GM19035 (cell line): ENCODE measurements around the gene ADGRB2.

ENCODE experiments used
- ATAC-seq: cut with Tn5 transposase; IDR thresholded peaks from one replicate; pipeline ENCODE4 v1.9.1; 2021; ENCODE audit not compliant: unreplicated experiment

ADGRB2 gene

GRCh38 chr1:31795096-31795675, 31.0 kb upstream of the ADGRB2 start:
- ATAC-seq: no peak

GRCh38 chr1:31793586-31794285, 29.6 kb upstream of the ADGRB2 start:
- ATAC-seq: no peak

GRCh38 chr1:31793086-31793485, 28.9 kb upstream of the ADGRB2 start:
- no peak for ATAC-seq

- no peak for ATAC-seq
These were observed 28.4 kb upstream of the ADGRB2 start for GRCh38 chr1:31792541-31792940.

- no peak for ATAC-seq
These were observed 28.0 kb upstream of the ADGRB2 start for GRCh38 chr1:31792116-31792515.

GRCh38 chr1:31791131-31791858, 27.2 kb upstream of the ADGRB2 start:
- ATAC-seq: no peak

- ATAC-seq: no peak
These were observed 26.5 kb upstream of the ADGRB2 start for GRCh38 chr1:31790641-31791091.

GRCh38 chr1:31790140-31790539, 26.0 kb upstream of the ADGRB2 start:
- ATAC-seq: no peak

GRCh38 chr1:31789259-31790065, 25.3 kb upstream of the ADGRB2 start:
- peak; percentile 63 for ATAC-seq

- peak; percentile 29 for ATAC-seq
These were observed 24.7 kb upstream of the ADGRB2 start for GRCh38 chr1:31788825-31789256.

GRCh38 chr1:31788138-31788824, 24.1 kb upstream of the ADGRB2 start:
- ATAC-seq: peak; percentile 78

GRCh38 chr1:31787786-31788137, 23.6 kb upstream of the ADGRB2 start:
- no peak for ATAC-seq

- no peak for ATAC-seq
These were observed 23.1 kb upstream of the ADGRB2 start for GRCh38 chr1:31787261-31787660.

- no peak for ATAC-seq
These were observed 22.4 kb upstream of the ADGRB2 start for GRCh38 chr1:31786366-31787060.

- ATAC-seq: no peak
These were observed 21.8 kb upstream of the ADGRB2 start for GRCh38 chr1:31785947-31786290.

- ATAC-seq: no peak
These were observed 21.1 kb upstream of the ADGRB2 start for GRCh38 chr1:31785020-31785946.

GRCh38 chr1:31784356-31785019, 20.3 kb upstream of the ADGRB2 start:
- no peak for ATAC-seq

GRCh38 chr1:31783846-31784245, 19.7 kb upstream of the ADGRB2 start:
- no peak for ATAC-seq
